Lower lobe of right lung (tissue), 2 donors: ENCODE data around the gene AKAP11. TPM values are rescaled to one million over a fixed set of nuclear protein-coding genes. Genes with fewer than 3 reads are reported as not detected.

Experiments used
- ATAC-seq, 2 donors: fragments of 200-7000 bp; cut with Tn5 transposase; one replicate each; pipeline ENCODE4 v1.9.1; 2020 to 2022; ENCODE audit warnings: mild to moderate bottlenecking in 2 of 2, moderate library complexity in 2 of 2
- DNase-seq: peaks from one replicate; pipeline ENCODE4 v3.0.0-alpha.2; 2020
- H3K27ac ChIP-seq: fragments of 200-600 bp; one replicate; pipeline ENCODE4 v1.8.0; 2022
- H3K27me3 ChIP-seq: fragments of 200-600 bp; one replicate; pipeline ENCODE4 v1.8.0; 2022; ENCODE audit warnings: low read depth
- H3K36me3 ChIP-seq: fragments of 200-600 bp; one replicate; pipeline ENCODE4 v1.8.0; 2022; ENCODE audit warnings: mild to moderate bottlenecking
- H3K4me1 ChIP-seq: fragments of 200-600 bp; one replicate; pipeline ENCODE4 v1.8.0; 2022
- H3K4me3 ChIP-seq: fragments of 200-600 bp; one replicate; pipeline ENCODE4 v1.8.0; 2022; ENCODE audit warnings: mild to moderate bottlenecking
- H3K9me3 ChIP-seq: fragments of 200-600 bp; one replicate; pipeline ENCODE4 v1.8.0; 2022
- intact Hi-C: fragments of 100-400 bp; cut with DNase I; formaldehyde crosslinking; loops from one replicate; pipeline ENCODE4 v1.11.0; 2022
- total RNA-seq: library from RNA; stranded (reverse); fragmentation: NEBNext Ultra II Directional; extraction: Animal tissue kit (Norgen Biotek cat#: 25700); gene quantifications from one replicate; pipeline ENCODE4 v1.2.1, GENCODE V29; 2021
- TF ChIP-seq, protein P1 (sequence below): fragments of 200-600 bp; IDR thresholded peaks from one replicate; pipeline ENCODE4 v1.8.0; 2022; ENCODE audit warnings: antibody characterized with exemption, mild to moderate bottlenecking
- donor health status: DM: no; HTN: yes; CAD: no; lungs with severe emphysema.

Gene AKAP11
- total RNA-seq, 1 donor from 2014 or later: 34.5 TPM

- TF ChIP-seq, protein P1, sequence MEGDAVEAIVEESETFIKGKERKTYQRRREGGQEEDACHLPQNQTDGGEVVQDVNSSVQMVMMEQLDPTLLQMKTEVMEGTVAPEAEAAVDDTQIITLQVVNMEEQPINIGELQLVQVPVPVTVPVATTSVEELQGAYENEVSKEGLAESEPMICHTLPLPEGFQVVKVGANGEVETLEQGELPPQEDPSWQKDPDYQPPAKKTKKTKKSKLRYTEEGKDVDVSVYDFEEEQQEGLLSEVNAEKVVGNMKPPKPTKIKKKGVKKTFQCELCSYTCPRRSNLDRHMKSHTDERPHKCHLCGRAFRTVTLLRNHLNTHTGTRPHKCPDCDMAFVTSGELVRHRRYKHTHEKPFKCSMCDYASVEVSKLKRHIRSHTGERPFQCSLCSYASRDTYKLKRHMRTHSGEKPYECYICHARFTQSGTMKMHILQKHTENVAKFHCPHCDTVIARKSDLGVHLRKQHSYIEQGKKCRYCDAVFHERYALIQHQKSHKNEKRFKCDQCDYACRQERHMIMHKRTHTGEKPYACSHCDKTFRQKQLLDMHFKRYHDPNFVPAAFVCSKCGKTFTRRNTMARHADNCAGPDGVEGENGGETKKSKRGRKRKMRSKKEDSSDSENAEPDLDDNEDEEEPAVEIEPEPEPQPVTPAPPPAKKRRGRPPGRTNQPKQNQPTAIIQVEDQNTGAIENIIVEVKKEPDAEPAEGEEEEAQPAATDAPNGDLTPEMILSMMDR: no peak
- H3K27me3 ChIP-seq: no peaks in the 10 kb centered on the region
- intact Hi-C loops: no loop called here
- H3K4me1 ChIP-seq: no peaks in the 10 kb centered on the region
- H3K9me3 ChIP-seq: no peaks in the 10 kb centered on the region
- ATAC-seq (no peak), DNase-seq (no peak)
- no peaks in the 10 kb centered on the region for H3K36me3 ChIP-seq
- no peak overlapping the region for H3K4me3 ChIP-seq
- no peak overlapping the region for H3K27ac ChIP-seq
Observed at GRCh38 chr13:42255886-42256285, 16.1 kb upstream of the AKAP11 start.

GRCh38 chr13:42258747-42259146 lies 13.2 kb upstream of the AKAP11 start:
- H3K27ac ChIP-seq: no peak overlapping the region
- H3K27me3 ChIP-seq: no peaks in the 10 kb centered on the region
- no peak for DNase-seq
- TF ChIP-seq, protein P1: no peak
- H3K36me3 ChIP-seq: no peaks in the 10 kb centered on the region
- H3K4me3 ChIP-seq: no peak overlapping the region
- H3K4me1 ChIP-seq: no peaks in the 10 kb centered on the region
- intact Hi-C loops: no loop called here
- no peak for ATAC-seq
- H3K9me3 ChIP-seq: no peaks in the 10 kb centered on the region

- TF ChIP-seq, protein P1: no peak
- no peak for DNase-seq
Observed at GRCh38 chr13:42259515-42259914, 12.4 kb upstream of the AKAP11 start.

DNA sequence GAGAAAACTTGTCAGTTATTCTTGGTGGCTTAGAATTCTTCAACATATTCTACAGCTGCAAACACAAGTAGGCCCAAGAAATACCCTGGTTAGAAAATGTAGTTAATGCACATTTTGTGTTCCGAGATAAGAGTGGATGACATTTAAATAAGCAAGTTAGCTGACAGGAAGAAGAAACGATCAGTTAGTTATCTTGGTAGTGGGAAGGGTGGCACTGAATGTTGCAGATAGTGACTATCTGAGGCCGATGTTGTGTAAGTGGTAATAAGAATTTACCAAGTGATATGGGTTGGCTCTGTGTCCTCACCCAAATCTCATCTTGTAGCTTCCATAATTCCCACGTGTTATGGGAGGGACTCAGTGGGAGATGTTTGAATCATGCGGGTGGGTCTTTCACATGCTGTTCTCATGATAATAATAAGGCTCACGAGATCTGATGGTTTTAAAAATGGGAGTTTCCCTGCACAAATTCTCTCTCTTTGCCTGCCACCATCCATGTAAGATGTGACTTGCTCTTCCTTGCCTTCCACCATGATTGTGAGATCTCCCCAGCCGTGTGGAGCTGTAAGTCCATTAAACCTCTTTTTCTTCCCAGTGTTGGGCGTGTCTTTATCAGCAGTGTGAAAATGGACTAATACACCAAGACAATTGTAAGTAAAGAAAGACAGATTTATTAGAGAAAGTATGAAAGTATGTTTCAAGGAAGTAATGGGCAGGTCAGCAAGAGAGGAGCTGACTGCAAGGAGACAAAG lies 10.9 kb upstream of the AKAP11 start:
- no peak for DNase-seq
- no peaks in the 10 kb centered on the region for H3K4me1 ChIP-seq
- no peaks in the 10 kb centered on the region for H3K36me3 ChIP-seq
- TF ChIP-seq, protein P1: no peak
- intact Hi-C loops: no loop called here
- H3K27ac ChIP-seq: no peak overlapping the region
- no peak for ATAC-seq
- no peaks in the 10 kb centered on the region for H3K9me3 ChIP-seq
- no peak overlapping the region for H3K4me3 ChIP-seq
- H3K27me3 ChIP-seq: no peaks in the 10 kb centered on the region

More at GRCh38 chr13:42259515-42259914, 12.4 kb upstream of the AKAP11 start:
- no peaks in the 10 kb centered on the region for H3K27me3 ChIP-seq
- no peak overlapping the region for H3K27ac ChIP-seq
- no peak for ATAC-seq
- no peak overlapping the region for H3K4me3 ChIP-seq
- H3K36me3 ChIP-seq: no peaks in the 10 kb centered on the region
- no peaks in the 10 kb centered on the region for H3K9me3 ChIP-seq
- H3K4me1 ChIP-seq: no peaks in the 10 kb centered on the region
- intact Hi-C loops: no loop called here

GRCh38 chr13:42266473-42266872 lies 5.5 kb upstream of the AKAP11 start:
- no peak for DNase-seq
- TF ChIP-seq, protein P1: no peak
- ATAC-seq: no peak
- Histone ChIP-seq H3K27me3 (no peaks in the 10 kb centered on the region), H3K4me3 (no peak overlapping the region), H3K9me3 (no peaks in the 10 kb centered on the region), H3K36me3 (no peaks in the 10 kb centered on the region), H3K4me1 (peaks cover 4% of the 10 kb centered on the region), H3K27ac (no peak overlapping the region)
- intact Hi-C loops: no loop called here
